Forelimb muscle (tissue), 1 donor: ENCODE results near the gene NEK7. TPM values are rescaled to one million over a fixed set of nuclear protein-coding genes. Genes with fewer than 3 reads are reported as not detected.
"Not testable (repeated sequence)": the region's sequence is repeated elsewhere in the genome, so short reads cannot be mapped to it uniquely, and the experiment has no call there.

ENCODE experiments used
- DNase-seq: peaks from one replicate; pipeline ENCODE4 v3.0.0-alpha.2; 2013; ENCODE audit warnings: low read depth
- polyA plus RNA-seq: library from polyadenylated mRNA; unstranded; fragments of 120-200 nt; gene quantifications from one replicate; pipeline ENCODE4 v1.2.1, GENCODE V29; 2013; ENCODE audit not compliant: insufficient read length

NEK7 gene
- polyA plus RNA-seq, 1 donor, result 34.7 TPM

GRCh38 chr1:198171667-198172540 lies 15.1 kb downstream of the NEK7 start:
- no peak for DNase-seq

- no peak for DNase-seq
Observed at GRCh38 chr1:198173832-198174231, 17.0 kb downstream of the NEK7 start.

- DNase-seq, result no peak
Observed at GRCh38 chr1:198174297-198174696, 17.5 kb downstream of the NEK7 start.

- DNase-seq, result no peak
Observed at GRCh38 chr1:198175423-198176170, 18.8 kb downstream of the NEK7 start.

- no peak for DNase-seq
Observed at GRCh38 chr1:198176179-198176578, 19.4 kb downstream of the NEK7 start.

- DNase-seq, result no peak
Observed at GRCh38 chr1:198177546-198177945, 20.7 kb downstream of the NEK7 start.

- DNase-seq, result no peak
Observed at GRCh38 chr1:198178615-198179014, 21.8 kb downstream of the NEK7 start.

- no peak for DNase-seq
Observed at GRCh38 chr1:198179556-198179981, 22.8 kb downstream of the NEK7 start.

- DNase-seq, result no peak
Observed at GRCh38 chr1:198183605-198184004, 26.8 kb downstream of the NEK7 start.

- no peak for DNase-seq
Observed at GRCh38 chr1:198184516-198184915, 27.7 kb downstream of the NEK7 start.

- no peak for DNase-seq
Observed at GRCh38 chr1:198185146-198185545, 28.3 kb downstream of the NEK7 start.

- DNase-seq, result no peak
Observed at GRCh38 chr1:198185759-198186158, 29.0 kb downstream of the NEK7 start.

GRCh38 chr1:198186916-198187580 lies 30.2 kb downstream of the NEK7 start:
- no peak for DNase-seq

GRCh38 chr1:198187973-198188588 lies 31.3 kb downstream of the NEK7 start:
- DNase-seq, result no peak

- no peak for DNase-seq
Observed at GRCh38 chr1:198191117-198191516, 34.3 kb downstream of the NEK7 start.

- not testable (repeated sequence) for DNase-seq
Observed at GRCh38 chr1:198193871-198194270, 37.1 kb downstream of the NEK7 start.

GRCh38 chr1:198196630-198197029 lies 39.8 kb downstream of the NEK7 start:
- no peak for DNase-seq

GRCh38 chr1:198197285-198197684 lies 40.5 kb downstream of the NEK7 start:
- DNase-seq, result no peak

- DNase-seq, result no peak
Observed at GRCh38 chr1:198199105-198199504, 42.3 kb downstream of the NEK7 start.

- no peak for DNase-seq
Observed at GRCh38 chr1:198201956-198202784, 45.4 kb downstream of the NEK7 start.

- no peak for DNase-seq
Observed at GRCh38 chr1:198203434-198203833, 46.6 kb downstream of the NEK7 start.
